AG04450 (cell line): ENCODE data around the gene CABP7. TPM values are rescaled to one million over a fixed set of nuclear protein-coding genes. Genes with fewer than 3 reads are reported as not detected.
A peak's percentile ranks its signal among the peaks of the same experiment; 100 is the strongest.

Source experiments
- CTCF ChIA-PET: fragments of 300-600, 350-600 bp; formaldehyde crosslinking; extraction: SDS; loops from one replicate; lab custom pipeline; 2022; ENCODE audit warnings: antibody characterized with exemption, inconsistent platforms; lab: Charles Lee
- POLR2A ChIA-PET: fragments of 350-600 bp; formaldehyde crosslinking; extraction: SDS; loops from one replicate; lab custom pipeline; 2021; ENCODE audit warnings: antibody characterized with exemption, inconsistent platforms; lab: Yijun Ruan, JAX
- DNase-seq: peaks from one replicate; pipeline ENCODE4 v3.0.0-alpha.2; 2011; ENCODE audit warnings: low read depth, low spot score
- H3K27ac ChIP-seq: one replicate; pipeline ENCODE4 v1.5.1; 2012; ENCODE audit warnings: low read depth, low read length, control low read depth
- H3K27me3 ChIP-seq: one replicate; pipeline ENCODE4 v1.6.0; 2012; ENCODE audit warnings: low read length; ENCODE audit not compliant: control insufficient read depth, insufficient read depth
- H3K4me3 ChIP-seq: 2 replicates; pipeline ENCODE4 v1.5.1; 2011; ENCODE audit warnings: mild to moderate bottlenecking, low read depth, low read length, control low read depth
- H3K9me3 ChIP-seq: 2 replicates; pipeline ENCODE4 v1.5.1; 2012; ENCODE audit warnings: low read length; ENCODE audit not compliant: control insufficient read depth, insufficient read depth
- CTCF ChIP-seq: IDR thresholded peaks from 2 replicates; pipeline ENCODE4 v1.5.1; 2011; ENCODE audit warnings: low read depth, low read length, control low read depth, inconsistent platforms
- polyA plus RNA-seq: library from polyadenylated mRNA; depleted of rRNA; stranded (reverse); fragments of >200 nt; gene quantifications from 2 replicates; pipeline ENCODE4 v1.2.3, GENCODE V29; 2011

Gene CABP7
- polyA plus RNA-seq, 1 experiment = not detected

- H3K27ac ChIP-seq = no peak overlapping the region
- no peak for DNase-seq
- CTCF ChIA-PET = no interaction called here
Observed at GRCh38 chr22:29739346-29739875, 19.6 kb downstream of the CABP7 start.

GRCh38 chr22:29740216-29740615, 20.4 kb downstream of the CABP7 start:
- no peak for DNase-seq
- Histone ChIP-seq H3K9me3 (no peaks in the 10 kb centered on the region; the same call in 1 of the 2 replicates), H3K27me3 (no peaks in the 10 kb centered on the region), H3K27ac (no peak overlapping the region), H3K4me3 (no peak overlapping the region)
- CTCF ChIA-PET = no interaction called here
- POLR2A ChIA-PET = no interaction called here
- no peak for TF ChIP-seq CTCF

More at GRCh38 chr22:29739346-29739875, 19.6 kb downstream of the CABP7 start:
- Histone ChIP-seq H3K9me3 (no peaks in the 10 kb centered on the region; the same call in 1 of the 2 replicates), H3K27me3 (no peaks in the 10 kb centered on the region), H3K4me3 (no peak overlapping the region)
- TF ChIP-seq CTCF = no peak
- POLR2A ChIA-PET = no interaction called here

- Histone ChIP-seq H3K4me3 (no peak overlapping the region), H3K9me3 (no peaks in the 10 kb centered on the region; the same call in 1 of the 2 replicates), H3K27ac (no peak overlapping the region), H3K27me3 (no peaks in the 10 kb centered on the region)
- TF ChIP-seq CTCF = no peak
- CTCF ChIA-PET = no interaction called here
- POLR2A ChIA-PET = no interaction called here
- DNase-seq = no peak
Observed at GRCh38 chr22:29741926-29742325, 22.1 kb downstream of the CABP7 start.

GRCh38 chr22:29742326-29742725, 22.5 kb downstream of the CABP7 start:
- no peak for DNase-seq
- Histone ChIP-seq H3K27ac (no peak overlapping the region), H3K4me3 (no peak overlapping the region), H3K9me3 (no peaks in the 10 kb centered on the region; the same call in 1 of the 2 replicates), H3K27me3 (no peaks in the 10 kb centered on the region)
- CTCF ChIA-PET = interaction anchor here (0.5 kb wide), 1 partner anchor 32 kb away, joined by 3 read pairs; no protein-coding TSS in a partner anchor
- TF ChIP-seq CTCF = no peak
- POLR2A ChIA-PET = no interaction called here

GRCh38 chr22:29744902-29745301, 25.1 kb downstream of the CABP7 start:
- CTCF ChIA-PET = no interaction called here
- no peak for TF ChIP-seq CTCF
- no peak overlapping the region for H3K27ac ChIP-seq
- DNase-seq = peak; percentile 15
- H3K4me3 ChIP-seq = no peak overlapping the region
- POLR2A ChIA-PET = no interaction called here
- no peaks in the 10 kb centered on the region for H3K9me3 ChIP-seq
- no peaks in the 10 kb centered on the region for H3K27me3 ChIP-seq
